Activated T-helper 1 cell treated with anti-CD3 and anti-CD28 coated beads, Interleukin-2, amount 50 U/mL, for 16 hours (primary cell): ENCODE data around the gene C16orf95.

ENCODE experiments used
- DNase-seq, 2 donors: peaks; one replicate each; pipeline ENCODE4 v3.0.0-alpha.2; 2020; ENCODE audit warnings: low read depth in 1 of 2, low spot score in 1 of 2

Gene C16orf95

DNA sequence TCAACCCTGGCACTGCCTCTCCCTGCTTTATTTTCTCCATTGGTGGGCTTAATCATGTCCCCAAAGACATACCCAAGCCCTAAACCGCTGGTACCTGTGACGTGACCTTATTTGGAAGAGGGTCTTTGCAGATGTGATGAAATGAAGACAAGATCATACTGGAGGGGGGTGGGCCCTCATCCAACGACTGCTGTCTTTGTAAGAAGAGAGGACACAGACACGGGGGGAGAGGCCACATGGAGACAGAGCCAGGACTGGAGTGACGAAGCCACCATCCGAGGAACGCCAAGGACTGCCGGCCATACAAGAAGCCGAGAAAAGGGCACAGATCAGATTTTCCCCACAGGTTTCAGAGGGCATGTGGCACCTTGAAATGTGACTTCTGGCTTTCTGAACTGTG lies 62.5 kb downstream of the C16orf95 start:
- no peak for DNase-seq

DNA sequence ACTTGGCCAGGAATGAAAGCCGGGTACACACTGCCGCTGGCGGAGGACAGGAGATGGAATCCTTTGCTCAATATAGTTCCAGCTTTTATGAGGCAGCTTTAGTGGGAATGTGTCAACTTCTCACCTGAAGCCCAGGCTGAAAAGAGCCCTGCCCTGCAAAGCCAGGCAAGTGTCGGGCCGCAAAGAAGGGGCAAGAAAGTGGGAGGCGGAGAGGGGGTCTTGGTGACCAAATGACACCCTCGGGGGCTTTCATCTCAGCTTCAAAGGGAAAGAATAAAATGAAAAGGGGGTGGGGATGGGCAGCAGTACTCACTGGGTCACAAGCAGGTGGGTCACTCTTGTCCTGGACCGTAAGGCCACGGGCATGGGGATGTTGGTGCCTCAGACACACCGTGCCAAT lies 62.9 kb downstream of the C16orf95 start:
- DNase-seq: no peak

DNA sequence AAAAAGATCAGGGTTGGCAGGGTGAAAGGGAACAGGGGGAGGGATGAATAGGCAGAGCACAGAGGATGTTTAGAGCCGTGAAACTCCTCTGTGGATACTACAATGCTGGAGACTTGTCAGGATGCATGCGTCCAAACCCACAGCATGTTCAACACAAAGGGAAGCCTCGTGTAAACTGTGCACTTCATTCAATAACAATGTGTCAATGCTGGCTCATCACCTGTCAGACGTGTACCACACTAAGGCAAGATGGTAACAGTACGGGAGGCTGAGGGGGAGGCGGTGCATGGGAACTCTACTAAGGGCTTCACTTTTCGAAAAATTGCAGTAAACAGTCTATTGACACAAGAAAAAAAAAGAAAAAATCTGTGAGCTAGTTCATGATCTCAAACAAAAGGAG lies 63.7 kb downstream of the C16orf95 start:
- DNase-seq: no peak
